Measurements from ENCODE around the gene ISX.

- TF ChIP-seq CTCF (IDR thresholded peaks at IDR 0.05), result no peak
- no peak for TF ChIP-seq ZFX (IDR thresholded peaks at IDR 0.05; ENCODE audit: borderline replicate concordance)
These were observed 67.9 kb downstream of the ISX start for GRCh38 chr22:35133702-35134380.
